Ovary (tissue), 3 donors: ENCODE data around the gene CNMD.

Experiments
- CTCF ChIP-seq, 3 donors: fragments of 450-650 bp in 2 of 3; fragments of 200-600 bp in 1 of 3; IDR thresholded peaks; one replicate each; pipeline versions ENCODE4 v1.5.1 to v1.8.0; 2016 to 2022; ENCODE audit warnings: antibody characterized with exemption in 3 of 3, mild to moderate bottlenecking in 1 of 3
- EP300 ChIP-seq: sonication (generic); formaldehyde crosslinking; IDR thresholded peaks from one replicate; pipeline ENCODE4 v1.6.1; 2017; ENCODE audit warnings: antibody characterized with exemption
- donor health status: DM: no; HTN: no; CAD: no.

DNA sequence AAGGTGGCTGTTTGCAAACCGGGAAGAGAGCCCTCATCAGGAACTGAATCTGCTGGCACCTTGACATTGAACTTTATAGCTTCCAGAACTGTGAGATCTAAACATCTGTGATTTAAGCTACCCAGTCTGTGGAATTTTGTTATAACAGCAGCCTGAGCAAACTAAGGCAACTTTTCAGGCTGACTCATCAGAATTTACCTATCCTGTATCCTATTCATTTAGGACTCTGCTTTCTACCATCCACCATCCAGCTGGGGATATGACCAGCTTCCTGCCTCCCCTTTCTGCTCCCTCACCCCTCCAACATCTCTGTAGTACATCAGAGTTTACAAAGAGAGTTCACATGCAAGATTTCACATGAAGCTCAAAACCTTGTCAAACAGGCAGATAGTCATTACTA is 11.1 kb upstream of the CNMD start:
- no peak for TF ChIP-seq EP300
- TF ChIP-seq CTCF (IDR thresholded peaks at IDR 0.05): no peak
